Keratinocyte (primary cell): ENCODE data around the gene KRT25.
A peak's percentile ranks its signal among the peaks of the same experiment; 100 is the strongest.

Source experiments
- EZH2 ChIP-seq: IDR thresholded peaks from one replicate; pipeline ENCODE4 v1.6.1; 2012; ENCODE audit warnings: inconsistent platforms, mild to moderate bottlenecking, low read length, moderate library complexity
- TF ChIP-seq, protein P1 (sequence below), 3 experiments: IDR thresholded peaks in 1 of 3; conservative IDR thresholded peaks in 1 of 3; optimal IDR thresholded peaks in 1 of 3; 2 replicates in 2 of 3; 3 replicates in 1 of 3; pipeline versions ENCODE3 to v1.5.1; 2011; ENCODE audit warnings: low read length in 3 of 3, mild to moderate bottlenecking in 3 of 3, moderate library complexity in 2 of 3, control low read depth in 1 of 3, inconsistent platforms in 1 of 3; ENCODE audit not compliant: insufficient read depth in 2 of 3; ENCODE audit errors: extremely low read depth in 1 of 3

DNA sequence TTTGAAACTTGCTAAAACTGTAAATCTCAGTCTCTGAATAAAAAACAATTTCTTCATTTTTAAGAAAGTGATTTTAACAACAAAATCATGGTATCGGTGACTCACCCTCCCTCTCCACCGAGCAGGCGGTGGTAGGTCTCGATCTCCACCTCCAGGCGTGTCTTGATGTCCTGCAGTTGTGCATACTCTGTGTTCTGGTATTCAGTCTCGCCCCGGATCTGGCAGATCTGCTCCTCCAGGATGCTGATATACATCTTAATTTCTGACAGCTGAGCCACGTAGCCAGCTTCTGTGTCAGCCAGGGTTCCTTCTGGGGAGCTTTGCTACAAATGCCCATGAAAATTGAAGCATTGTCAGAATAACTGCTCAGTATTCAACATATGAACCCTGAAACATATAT, 36.2 kb downstream of the KRT25 start:
- TF ChIP-seq, protein P1, sequence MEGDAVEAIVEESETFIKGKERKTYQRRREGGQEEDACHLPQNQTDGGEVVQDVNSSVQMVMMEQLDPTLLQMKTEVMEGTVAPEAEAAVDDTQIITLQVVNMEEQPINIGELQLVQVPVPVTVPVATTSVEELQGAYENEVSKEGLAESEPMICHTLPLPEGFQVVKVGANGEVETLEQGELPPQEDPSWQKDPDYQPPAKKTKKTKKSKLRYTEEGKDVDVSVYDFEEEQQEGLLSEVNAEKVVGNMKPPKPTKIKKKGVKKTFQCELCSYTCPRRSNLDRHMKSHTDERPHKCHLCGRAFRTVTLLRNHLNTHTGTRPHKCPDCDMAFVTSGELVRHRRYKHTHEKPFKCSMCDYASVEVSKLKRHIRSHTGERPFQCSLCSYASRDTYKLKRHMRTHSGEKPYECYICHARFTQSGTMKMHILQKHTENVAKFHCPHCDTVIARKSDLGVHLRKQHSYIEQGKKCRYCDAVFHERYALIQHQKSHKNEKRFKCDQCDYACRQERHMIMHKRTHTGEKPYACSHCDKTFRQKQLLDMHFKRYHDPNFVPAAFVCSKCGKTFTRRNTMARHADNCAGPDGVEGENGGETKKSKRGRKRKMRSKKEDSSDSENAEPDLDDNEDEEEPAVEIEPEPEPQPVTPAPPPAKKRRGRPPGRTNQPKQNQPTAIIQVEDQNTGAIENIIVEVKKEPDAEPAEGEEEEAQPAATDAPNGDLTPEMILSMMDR (optimal IDR thresholded peaks at IDR 0.05 in 1 of 3, IDR thresholded peaks at IDR 0.05 in 1 of 3, conservative IDR thresholded peaks at IDR 0.05 in 1 of 3; ENCODE audit: extremely low read depth in 1 of 3, insufficient read depth in 2 of 3, low read length in 3 of 3) = peak; percentile 16 to 66 (median 27)
- TF ChIP-seq EZH2 = no peak
